Vagina (tissue), 2 donors: Measurements from ENCODE around the gene SCN4A. TPM values are rescaled to one million over a fixed set of nuclear protein-coding genes. Genes with fewer than 3 reads are reported as not detected.
"Not testable (repeated sequence)": the region's sequence is repeated elsewhere in the genome, so short reads cannot be mapped to it uniquely, and the experiment has no call there.

Experiments
- DNase-seq, 2 donors: peaks; one replicate each; pipeline ENCODE4 v3.0.0-alpha.2; 2017; ENCODE audit errors: extremely low spot score in 2 of 2
- H3K27ac ChIP-seq: fragments of 200-600 bp; sonication (generic); one replicate; pipeline ENCODE4 v1.5.1; 2019
- H3K27me3 ChIP-seq: fragments of 200-600 bp; sonication (generic); one replicate; pipeline ENCODE4 v1.5.1; 2019
- H3K36me3 ChIP-seq, 2 donors: fragments of 200-600 bp; sonication (generic); one replicate each; pipeline ENCODE4 v1.5.1; 2017 to 2019
- H3K4me1 ChIP-seq: fragments of 200-600 bp; sonication (generic); one replicate; pipeline ENCODE4 v1.5.1; 2019
- H3K4me3 ChIP-seq, 2 donors: fragments of 200-600 bp; sonication (generic); 1 replicate in 1 of 2; 2 replicates in 1 of 2; pipeline ENCODE4 v1.5.1; 2016 to 2019
- H3K9me3 ChIP-seq: fragments of 200-600 bp; sonication (generic); one replicate; pipeline ENCODE4 v1.5.1; 2019
- POLR2A ChIP-seq, 2 donors: fragments of 450-650 bp; IDR thresholded peaks; one replicate each; pipeline ENCODE4 v1.6.1; 2017; ENCODE audit warnings: antibody characterized with exemption in 2 of 2, mild to moderate bottlenecking in 2 of 2, moderate library complexity in 2 of 2
- POLR2AphosphoS5 ChIP-seq, 2 donors: sonication (generic); formaldehyde crosslinking; IDR thresholded peaks; one replicate each; pipeline ENCODE4 v1.9.0; 2017; ENCODE audit warnings: antibody characterized with exemption in 2 of 2, mild to moderate bottlenecking in 2 of 2, low read depth in 1 of 2; ENCODE audit not compliant: insufficient read depth in 1 of 2
- intact Hi-C: fragments of 100-400 bp; cut with DNase I; formaldehyde crosslinking; loops from one replicate; pipeline ENCODE4 v1.15.1; 2023
- total RNA-seq: library from RNA; depleted of rRNA; stranded (reverse); fragments of >200 nt; gene quantifications from one replicate; pipeline ENCODE4 v1.2.3, GENCODE V29; 2016
- TF ChIP-seq, protein P1 (sequence below), 3 experiments: fragments of 450-650 bp in 2 of 3; fragments of 200-600 bp in 1 of 3; sonication (generic) in 1 of 3; IDR thresholded peaks; one replicate each; pipeline ENCODE4 v1.5.1; 2017 to 2019; ENCODE audit warnings: antibody characterized with exemption in 3 of 3, mild to moderate bottlenecking in 2 of 3, moderate library complexity in 2 of 3

Gene SCN4A
- total RNA-seq, 1 donor from 2014 or later: 0.98 TPM

DNA sequence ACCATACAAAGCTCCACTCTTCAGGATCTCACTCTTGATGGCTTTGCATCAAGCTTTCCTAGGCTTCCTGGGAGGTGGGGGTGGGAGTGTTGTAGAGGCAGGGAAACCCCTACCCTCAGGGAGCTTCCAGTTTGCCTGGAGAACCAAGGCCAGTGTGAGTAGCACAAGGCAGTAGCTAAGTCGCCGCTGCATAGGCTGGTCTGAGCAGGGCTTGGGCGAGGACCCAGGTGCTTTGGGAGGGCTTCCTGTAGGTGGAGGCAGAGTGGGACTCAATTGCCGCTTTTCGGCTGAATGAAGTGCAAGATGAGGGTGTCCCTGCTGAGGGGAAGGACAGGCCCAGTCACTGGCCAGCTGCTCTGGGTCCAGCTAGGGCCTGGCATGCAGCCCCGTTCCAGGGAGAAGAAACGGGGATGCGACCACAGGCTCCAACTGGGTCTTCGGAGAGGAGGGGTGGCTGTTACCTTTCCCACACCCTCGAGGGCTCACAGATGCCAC lies 44.5 kb downstream of the SCN4A start:
- H3K27ac ChIP-seq: no peak overlapping the region
- no peaks in the 10 kb centered on the region for H3K9me3 ChIP-seq
- H3K4me3 ChIP-seq: no peak overlapping the region
- no peak for DNase-seq
- H3K36me3 ChIP-seq: no peaks in the 10 kb centered on the region
- intact Hi-C loops: no loop called here
- H3K4me1 ChIP-seq: peaks cover 22% of the 10 kb centered on the region
- no peak for TF ChIP-seq POLR2AphosphoS5 (IDR thresholded peaks at IDR 0.05; ENCODE audit: insufficient read depth in 1 of 2, low read depth in 1 of 2)
- TF ChIP-seq, protein P1, sequence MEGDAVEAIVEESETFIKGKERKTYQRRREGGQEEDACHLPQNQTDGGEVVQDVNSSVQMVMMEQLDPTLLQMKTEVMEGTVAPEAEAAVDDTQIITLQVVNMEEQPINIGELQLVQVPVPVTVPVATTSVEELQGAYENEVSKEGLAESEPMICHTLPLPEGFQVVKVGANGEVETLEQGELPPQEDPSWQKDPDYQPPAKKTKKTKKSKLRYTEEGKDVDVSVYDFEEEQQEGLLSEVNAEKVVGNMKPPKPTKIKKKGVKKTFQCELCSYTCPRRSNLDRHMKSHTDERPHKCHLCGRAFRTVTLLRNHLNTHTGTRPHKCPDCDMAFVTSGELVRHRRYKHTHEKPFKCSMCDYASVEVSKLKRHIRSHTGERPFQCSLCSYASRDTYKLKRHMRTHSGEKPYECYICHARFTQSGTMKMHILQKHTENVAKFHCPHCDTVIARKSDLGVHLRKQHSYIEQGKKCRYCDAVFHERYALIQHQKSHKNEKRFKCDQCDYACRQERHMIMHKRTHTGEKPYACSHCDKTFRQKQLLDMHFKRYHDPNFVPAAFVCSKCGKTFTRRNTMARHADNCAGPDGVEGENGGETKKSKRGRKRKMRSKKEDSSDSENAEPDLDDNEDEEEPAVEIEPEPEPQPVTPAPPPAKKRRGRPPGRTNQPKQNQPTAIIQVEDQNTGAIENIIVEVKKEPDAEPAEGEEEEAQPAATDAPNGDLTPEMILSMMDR (IDR thresholded peaks at IDR 0.05): no peak
- TF ChIP-seq POLR2A (IDR thresholded peaks at IDR 0.05): no peak
- H3K27me3 ChIP-seq: no peaks in the 10 kb centered on the region

DNA sequence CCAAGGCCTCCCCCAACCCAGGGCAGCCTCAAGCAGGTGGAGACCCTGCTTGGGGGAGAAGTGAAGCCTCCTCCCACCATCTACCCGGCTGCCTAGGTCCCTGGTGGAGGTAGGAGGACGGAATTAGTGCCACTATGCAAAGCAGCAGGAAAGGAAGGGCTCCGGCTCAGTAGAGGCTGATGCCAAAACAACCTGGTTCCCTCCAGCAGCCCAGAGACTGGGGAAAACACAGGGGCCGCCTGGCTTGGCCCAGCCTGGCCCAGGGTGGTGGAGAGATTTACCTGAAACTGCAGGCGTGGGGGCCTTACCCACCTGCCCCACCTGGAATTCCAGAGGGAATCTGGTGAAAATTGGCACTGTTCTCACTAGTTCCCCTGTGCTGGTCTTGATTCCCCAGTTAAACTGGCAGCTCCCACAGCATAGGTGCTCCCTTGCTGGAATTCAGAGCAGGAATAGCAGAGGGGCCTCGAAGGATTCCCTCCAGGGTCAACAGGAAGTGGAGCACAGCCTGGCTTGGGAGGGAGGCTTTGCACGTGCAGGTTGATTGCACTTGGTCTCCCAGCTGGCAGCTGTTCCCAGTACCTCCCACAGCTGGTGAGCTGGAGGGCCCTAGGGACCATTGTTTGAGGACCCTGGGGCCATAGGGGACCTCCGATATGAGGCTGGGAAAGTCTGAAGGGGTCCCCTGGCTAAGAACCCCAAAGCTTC lies 45.1 kb downstream of the SCN4A start:
- Histone ChIP-seq H3K4me1 (peaks cover 22% of the 10 kb centered on the region), H3K27ac (no peak overlapping the region), H3K36me3 (no peaks in the 10 kb centered on the region), H3K4me3 (no peak overlapping the region), H3K9me3 (no peaks in the 10 kb centered on the region), H3K27me3 (no peaks in the 10 kb centered on the region)
- TF ChIP-seq POLR2A (IDR thresholded peaks at IDR 0.05) (no peak), POLR2AphosphoS5 (IDR thresholded peaks at IDR 0.05; ENCODE audit: insufficient read depth in 1 of 2, low read depth in 1 of 2) (no peak)
- TF ChIP-seq, protein P1 (IDR thresholded peaks at IDR 0.05): no peak
- DNase-seq: no peak
- intact Hi-C loops: no loop called here

DNA sequence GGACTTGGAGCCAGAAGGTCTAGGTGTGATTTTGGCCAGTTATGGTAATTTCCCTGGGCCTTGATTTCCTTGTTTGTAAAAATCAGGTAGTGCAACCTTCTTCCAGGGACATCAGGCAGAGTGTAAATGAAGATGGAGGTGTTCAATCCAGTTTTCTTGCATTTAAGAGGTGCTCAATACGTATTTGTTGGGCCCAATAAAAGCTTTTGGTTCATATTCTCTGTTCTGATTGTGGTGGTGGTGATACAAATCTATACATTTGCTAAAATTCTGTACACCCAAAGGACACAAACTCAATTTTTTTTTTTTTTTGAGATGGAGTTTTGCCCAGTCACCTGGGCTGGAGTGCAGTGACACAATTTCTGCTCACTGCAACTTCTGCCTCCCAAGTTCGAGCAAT lies 46.6 kb downstream of the SCN4A start:
- Histone ChIP-seq H3K9me3 (no peaks in the 10 kb centered on the region), H3K27me3 (no peaks in the 10 kb centered on the region), H3K4me3 (no peak overlapping the region), H3K4me1 (peaks cover 11% of the 10 kb centered on the region), H3K27ac (no peak overlapping the region), H3K36me3 (no peaks in the 10 kb centered on the region)
- TF ChIP-seq, protein P1 (IDR thresholded peaks at IDR 0.05): no peak
- TF ChIP-seq POLR2A (IDR thresholded peaks at IDR 0.05): no peak
- no peak for TF ChIP-seq POLR2AphosphoS5 (IDR thresholded peaks at IDR 0.05; ENCODE audit: insufficient read depth in 1 of 2, low read depth in 1 of 2)
- intact Hi-C loops: no loop called here
- no peak for DNase-seq

DNA sequence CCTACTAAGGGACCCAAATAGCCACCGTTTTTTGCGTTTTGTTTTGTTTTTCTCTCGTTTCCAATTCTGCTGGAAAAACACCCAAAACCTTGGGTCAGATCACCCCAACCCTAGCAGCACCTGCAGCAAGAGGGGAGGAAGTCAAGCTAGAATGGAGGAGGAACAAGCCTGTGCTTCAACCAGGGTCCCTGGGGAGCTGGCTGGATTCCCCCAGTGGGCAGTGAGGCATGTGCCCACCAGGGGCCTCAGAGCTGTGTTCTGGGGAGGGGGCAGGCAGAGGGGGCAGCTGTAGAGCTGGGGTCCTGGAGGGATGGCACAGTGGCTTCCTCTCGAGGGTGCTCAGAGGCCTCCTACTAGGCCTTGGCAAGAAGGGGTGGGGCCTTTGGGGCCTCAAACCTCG lies 47.1 kb downstream of the SCN4A start:
- DNase-seq: no peak
- Histone ChIP-seq H3K4me3 (no peak overlapping the region), H3K27me3 (no peaks in the 10 kb centered on the region), H3K36me3 (no peaks in the 10 kb centered on the region), H3K4me1 (peaks cover 6% of the 10 kb centered on the region), H3K9me3 (no peaks in the 10 kb centered on the region), H3K27ac (no peak overlapping the region)
- intact Hi-C loops: no loop called here
- no peak for TF ChIP-seq POLR2A (IDR thresholded peaks at IDR 0.05)
- TF ChIP-seq POLR2AphosphoS5 (IDR thresholded peaks at IDR 0.05; ENCODE audit: insufficient read depth in 1 of 2, low read depth in 1 of 2): no peak
- TF ChIP-seq, protein P1 (IDR thresholded peaks at IDR 0.05): no peak

DNA sequence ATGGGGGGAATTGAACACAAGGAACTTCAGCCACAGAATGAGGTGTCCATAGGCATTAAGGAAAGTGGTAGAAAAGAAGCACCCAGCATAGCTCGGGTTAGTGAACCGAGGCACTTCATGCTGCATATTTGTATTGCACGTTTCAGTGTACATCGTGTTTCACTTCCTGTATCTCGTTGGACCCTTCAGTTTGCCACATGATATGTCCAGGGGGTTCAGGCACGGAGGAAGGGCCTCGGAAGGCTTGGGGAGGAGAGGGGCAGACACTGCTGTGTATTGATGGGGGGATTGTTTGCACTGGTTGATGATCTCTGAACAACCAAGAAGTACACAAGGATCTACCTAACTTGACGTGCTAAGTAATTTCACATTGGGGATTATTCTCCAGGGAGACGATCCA lies 50.3 kb downstream of the SCN4A start:
- H3K27ac ChIP-seq, H3K36me3 ChIP-seq, H3K4me3 ChIP-seq, DNase-seq, H3K9me3 ChIP-seq, H3K4me1 ChIP-seq, intact Hi-C loops, H3K27me3 ChIP-seq: not testable (repeated sequence)

DNA sequence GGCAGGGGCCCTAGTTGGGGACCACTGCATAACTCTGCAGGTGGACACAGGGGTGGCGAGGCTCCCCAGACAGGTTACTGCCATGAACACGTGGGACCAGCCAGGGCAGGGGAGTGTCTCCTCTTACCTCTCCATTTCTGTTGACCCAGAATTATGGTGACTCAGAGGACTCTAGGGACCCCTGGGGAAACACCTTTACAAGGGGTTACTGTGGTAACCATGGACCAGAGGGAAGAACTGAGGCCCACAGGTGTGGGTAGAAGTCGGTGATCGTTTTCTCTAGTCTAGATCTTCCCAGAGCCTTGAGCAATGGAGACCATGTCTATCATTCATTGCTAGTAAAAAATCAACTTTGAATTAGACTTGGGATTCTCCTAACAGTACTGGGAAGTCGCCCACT lies 51.9 kb downstream of the SCN4A start:
- H3K27ac ChIP-seq, H3K4me1 ChIP-seq, intact Hi-C loops, H3K27me3 ChIP-seq, H3K9me3 ChIP-seq, DNase-seq, H3K36me3 ChIP-seq, H3K4me3 ChIP-seq: not testable (repeated sequence)

DNA sequence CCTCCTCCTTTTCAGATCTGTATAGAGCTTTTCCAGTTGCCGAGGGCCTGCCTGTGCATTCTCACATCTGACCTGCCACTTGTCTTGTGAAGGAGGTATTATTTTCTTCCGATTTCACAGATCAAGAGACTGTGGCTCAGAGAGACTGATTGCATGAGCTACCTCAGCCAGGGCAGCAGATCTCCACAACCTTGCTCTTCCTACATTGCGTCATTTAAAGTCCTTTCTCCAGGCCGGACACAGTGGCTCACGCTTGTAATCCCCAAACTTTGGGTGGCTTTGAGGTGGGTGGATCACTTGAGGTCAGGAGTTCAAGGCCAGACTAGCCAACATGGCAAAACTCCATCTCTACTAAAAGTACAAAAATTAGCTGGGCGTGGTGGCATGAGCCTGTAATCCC lies 52.7 kb downstream of the SCN4A start:
- intact Hi-C loops, H3K36me3 ChIP-seq: not testable (repeated sequence)

More for the DNA sequence above, 52.7 kb downstream of the SCN4A start:
- not testable (repeated sequence) for H3K9me3 ChIP-seq, H3K27me3 ChIP-seq, H3K4me3 ChIP-seq, H3K4me1 ChIP-seq, DNase-seq, H3K27ac ChIP-seq
